ENCODE results near the gene COX7A2. TPM values are rescaled to one million over a fixed set of nuclear protein-coding genes. Genes with fewer than 3 reads are reported as not detected.
A peak's percentile ranks its signal among the peaks of the same experiment; 100 is the strongest.

COX7A2 gene
- total RNA-seq, 1 donor from 2014 or later: 330 TPM

DNA sequence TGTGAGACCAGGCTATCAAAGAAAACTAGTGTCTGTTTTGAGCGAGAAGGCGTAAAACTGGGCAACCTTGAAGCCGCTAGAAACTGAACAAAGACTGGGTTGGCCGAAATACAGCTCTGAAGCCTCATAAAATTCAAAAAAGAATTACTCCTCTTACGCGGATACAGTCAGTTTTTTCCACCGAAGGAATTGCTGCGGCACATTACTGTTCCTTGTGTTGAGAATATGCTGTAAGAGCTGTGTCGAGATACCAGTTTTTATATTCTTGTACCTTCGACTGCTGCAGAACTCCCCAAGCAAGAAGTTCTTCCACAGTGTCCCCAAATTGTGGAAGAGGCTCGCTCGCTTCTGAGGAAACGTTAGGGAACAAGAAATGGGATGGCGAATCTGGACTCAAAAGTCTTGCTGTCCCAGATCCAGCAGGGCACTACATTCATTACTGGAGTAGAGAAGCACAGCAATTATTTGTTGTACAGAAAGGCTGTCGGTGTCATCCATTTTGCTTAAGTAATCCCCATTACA is 523 bp upstream of the COX7A2 start:
- Histone ChIP-seq H4K20me1 (ENCODE audit: low read depth) (peaks cover 7% of the 10 kb centered on the region), H3K4me1 (peaks cover 4% of the 10 kb centered on the region), H3K27ac (no peak overlapping the region), H3K4me3 (peak overlapping the region; percentile 80), H3K9ac (peak overlapping the region; percentile 44), H3K79me2 (ENCODE audit: low read depth) (peaks cover 40% of the 10 kb centered on the region), H3K4me2 (peak overlapping the region; percentile 82), H3F3A (ENCODE audit: low read depth) (peaks cover 23% of the 10 kb centered on the region), H3K9me3 (ENCODE audit: low read depth) (no peaks in the 10 kb centered on the region), H3K36me3 (peaks cover 13% of the 10 kb centered on the region), H3K27me3 (peaks cover 22% of the 10 kb centered on the region), H2AFZ (replicated peaks) (peak overlapping the region; percentile 82)
- TF ChIP-seq CTCF (IDR thresholded peaks at IDR 0.05): no peak
- no peak for TF ChIP-seq EZH2phosphoT487 (IDR thresholded peaks at IDR 0.05)
- no peak for TF ChIP-seq EZH2 (IDR thresholded peaks at IDR 0.05)
- peaks cover 19% of the 10 kb centered on the region for H3K4me1 Mint-ChIP-seq
- peak overlapping the region; percentile 99 for H3K27ac Mint-ChIP-seq
- H3K27me3 Mint-ChIP-seq (ENCODE audit: insufficient read depth, low read depth): peaks cover 4% of the 10 kb centered on the region
- DNase-seq (ENCODE audit: low spot score): no peak
- peaks cover 14% of the 10 kb centered on the region for H3K36me3 Mint-ChIP-seq
- peak overlapping the region; percentile 99 for H3K4me3 Mint-ChIP-seq
- no peaks in the 10 kb centered on the region for H3K9me3 Mint-ChIP-seq

- H3K4me2 ChIP-seq: no peak overlapping the region
- DNase-seq (ENCODE audit: low spot score): no peak
- H3K9me3 ChIP-seq (ENCODE audit: low read depth): no peaks in the 10 kb centered on the region
- TF ChIP-seq EZH2phosphoT487 (IDR thresholded peaks at IDR 0.05): no peak
- TF ChIP-seq EZH2 (IDR thresholded peaks at IDR 0.05): no peak
- no peak for TF ChIP-seq CTCF (IDR thresholded peaks at IDR 0.05)
- H4K20me1 ChIP-seq (ENCODE audit: low read depth): peaks cover 7% of the 10 kb centered on the region
- no peak overlapping the region for H3K9ac ChIP-seq
- no peak overlapping the region for H3K27ac ChIP-seq
- H3K36me3 ChIP-seq: peaks cover 16% of the 10 kb centered on the region
- Mint-ChIP-seq H3K9me3 (no peaks in the 10 kb centered on the region), H3K36me3 (peaks cover 17% of the 10 kb centered on the region), H3K27ac (no peak overlapping the region), H3K27me3 (ENCODE audit: insufficient read depth, low read depth) (peaks cover 1% of the 10 kb centered on the region), H3K4me3 (no peak overlapping the region), H3K4me1 (peaks cover 5% of the 10 kb centered on the region)
- peaks cover 40% of the 10 kb centered on the region for H3F3A ChIP-seq (ENCODE audit: low read depth)
- H3K27me3 ChIP-seq: no peaks in the 10 kb centered on the region
- no peak overlapping the region for H3K4me3 ChIP-seq
- peaks cover 15% of the 10 kb centered on the region for H3K4me1 ChIP-seq
- no peak overlapping the region for H2AFZ ChIP-seq (replicated peaks)
- H3K79me2 ChIP-seq (ENCODE audit: low read depth): peaks cover 22% of the 10 kb centered on the region
Observed at GRCh38 chr6:75236630-75237029, 7.0 kb downstream of the COX7A2 start.

DNA sequence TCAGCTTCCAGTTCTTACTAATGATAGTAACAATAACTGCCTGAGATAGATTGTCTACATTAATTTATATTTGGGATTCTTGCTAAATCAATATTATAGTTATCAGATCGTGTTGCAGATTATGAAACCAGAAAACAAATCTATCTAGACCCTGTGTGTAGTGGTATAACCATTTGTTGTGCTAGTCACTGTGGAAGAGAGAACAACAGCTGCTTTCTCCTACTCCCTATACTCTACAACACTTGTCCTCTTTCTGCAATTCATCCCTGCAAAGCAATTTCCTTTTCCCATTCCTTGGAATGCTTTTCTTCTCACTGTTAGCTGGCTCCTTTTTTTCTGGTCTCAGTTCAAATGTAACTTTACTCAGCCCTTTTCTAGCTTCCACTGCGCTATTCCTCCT is 8.3 kb downstream of the COX7A2 start:
- H4K20me1 ChIP-seq (ENCODE audit: low read depth): no peaks in the 10 kb centered on the region
- H3K36me3 Mint-ChIP-seq: peaks cover 11% of the 10 kb centered on the region
- peaks cover 4% of the 10 kb centered on the region for H3K36me3 ChIP-seq
- no peak overlapping the region for H3K27ac ChIP-seq
- H3K4me3 Mint-ChIP-seq: no peak overlapping the region
- H3K27me3 ChIP-seq: no peaks in the 10 kb centered on the region
- DNase-seq (ENCODE audit: low spot score): no peak
- no peak for TF ChIP-seq EZH2 (IDR thresholded peaks at IDR 0.05)
- no peak for TF ChIP-seq EZH2phosphoT487 (IDR thresholded peaks at IDR 0.05)
- TF ChIP-seq CTCF (IDR thresholded peaks at IDR 0.05): no peak
- H3K27me3 Mint-ChIP-seq (ENCODE audit: insufficient read depth, low read depth): peaks cover 3% of the 10 kb centered on the region
- H3K9ac ChIP-seq: no peak overlapping the region
- no peaks in the 10 kb centered on the region for H3K9me3 Mint-ChIP-seq
- H3K27ac Mint-ChIP-seq: no peak overlapping the region
- peaks cover 5% of the 10 kb centered on the region for H3K4me1 Mint-ChIP-seq
- H3K4me1 ChIP-seq: peaks cover 21% of the 10 kb centered on the region
- H3K9me3 ChIP-seq (ENCODE audit: low read depth): no peaks in the 10 kb centered on the region
- peaks cover 40% of the 10 kb centered on the region for H3F3A ChIP-seq (ENCODE audit: low read depth)
- H3K4me2 ChIP-seq: no peak overlapping the region
- H2AFZ ChIP-seq (replicated peaks): no peak overlapping the region
- no peak overlapping the region for H3K4me3 ChIP-seq
- H3K79me2 ChIP-seq (ENCODE audit: low read depth): peaks cover 8% of the 10 kb centered on the region

All from neural progenitor cell (in vitro differentiated cells).